Left lung (tissue), 10 donors: ENCODE results near the gene HOXB1. TPM values are rescaled to one million over a fixed set of nuclear protein-coding genes. Genes with fewer than 3 reads are reported as not detected.
A peak's percentile ranks its signal among the peaks of the same experiment; 100 is the strongest.

Experiments used
- ATAC-seq: fragments of 200-7000 bp; cut with Tn5 transposase; one replicate; pipeline ENCODE4 v1.9.1; 2020; ENCODE audit warnings: moderate library complexity
- DNase-seq, 4 donors: peaks; one replicate each; pipeline ENCODE4 v3.0.0-alpha.2; 2013 to 2020
- H3K27ac ChIP-seq, 2 donors: fragments of 200-600 bp; sonication (generic) in 1 of 2; one replicate each; pipeline versions ENCODE4 v1.5.0 to v1.8.0; 2020 to 2021
- H3K27me3 ChIP-seq, 2 donors: fragments of 200-600 bp; sonication (generic) in 1 of 2; one replicate each; pipeline versions ENCODE4 v1.5.0 to v1.8.0; 2020 to 2021
- H3K36me3 ChIP-seq, 2 donors: fragments of 200-600 bp; sonication (generic) in 1 of 2; one replicate each; pipeline versions ENCODE4 v1.5.0 to v1.8.0; 2020 to 2021
- H3K4me1 ChIP-seq, 2 donors: fragments of 200-600 bp; one replicate each; pipeline ENCODE4 v1.8.0; 2021
- H3K4me3 ChIP-seq, 2 donors: fragments of 200-600 bp; sonication (generic) in 1 of 2; one replicate each; pipeline versions ENCODE4 v1.5.0 to v1.8.0; 2020 to 2021; ENCODE audit warnings: mild to moderate bottlenecking in 1 of 2
- H3K9me3 ChIP-seq, 2 donors: fragments of 200-600 bp; sonication (generic) in 1 of 2; one replicate each; pipeline versions ENCODE4 v1.5.0 to v1.8.0; 2020 to 2021
- CTCF ChIP-seq, 2 donors: fragments of 200-600 bp; sonication (generic) in 1 of 2; IDR thresholded peaks; one replicate each; pipeline versions ENCODE4 v1.5.0 to v1.8.0; 2021; ENCODE audit warnings: antibody characterized with exemption in 2 of 2
- intact Hi-C, 2 donors: fragments of 100-400 bp; cut with DNase I; formaldehyde crosslinking; loops; one replicate each; pipeline versions ENCODE4 v1.11.2 to v1.14.2; 2022
- polyA plus RNA-seq, 6 donors: library from polyadenylated mRNA; unstranded; fragments of 120-200 nt; gene quantifications; one replicate each; pipeline ENCODE4 v1.2.1, GENCODE V29; 2013; ENCODE audit not compliant: insufficient read length in 6 of 6
- total RNA-seq, 2 donors: library from RNA; stranded (reverse); fragmentation: NEBNext Ultra II Directional; extraction: Animal tissue kit (Norgen Biotek cat#: 25700); gene quantifications; one replicate each; pipeline ENCODE4 v1.2.1, GENCODE V29; 2021
- donor health status: DM: no; HTN: yes; CAD: no.
- donor health status: DM: no; HTN: no; CAD: no.

Gene HOXB1
- total and polyA plus RNA-seq, 8 donors: 0.09 to 0.39 (median 0.10) TPM; not detected in 3

DNA sequence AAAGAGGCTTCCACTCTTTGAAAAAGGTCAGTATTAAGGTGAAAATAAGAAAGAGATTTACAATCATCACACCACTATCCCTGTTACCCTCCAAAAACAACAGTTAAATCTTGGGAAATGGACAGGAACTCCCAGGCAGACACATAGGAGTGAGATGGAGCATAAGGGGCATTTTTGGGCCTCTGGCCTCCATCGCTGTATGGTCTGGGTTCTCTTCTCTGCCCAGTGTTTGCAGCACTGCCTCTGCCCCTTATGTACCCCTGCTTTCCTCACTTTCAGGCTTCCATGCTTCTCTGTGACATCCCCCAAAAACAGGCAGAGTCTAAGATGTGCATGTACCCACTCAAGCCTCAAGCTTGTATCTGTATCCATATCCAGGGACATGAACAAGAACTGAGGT is 14.7 kb upstream of the HOXB1 start:
- H3K4me1 ChIP-seq: peaks cover 0 to 22% of the 10 kb centered on the region in 2 donors
- H3K4me3 ChIP-seq: no peak overlapping the region
- H3K27ac ChIP-seq: peak overlapping the region; percentile 82 to 89
- intact Hi-C loops: no loop called here
- no peak for DNase-seq
- no peak for ATAC-seq
- H3K27me3 ChIP-seq: peaks cover 31 to 100% of the 10 kb centered on the region in 2 donors
- TF ChIP-seq CTCF (IDR thresholded peaks at IDR 0.05): no peak
- H3K9me3 ChIP-seq: no peaks in the 10 kb centered on the region
- no peaks in the 10 kb centered on the region for H3K36me3 ChIP-seq

GRCh38 chr17:48545022-48545375 is 14.2 kb upstream of the HOXB1 start, which contains the start of gene HOXB2:
TSS of gene HOXB2 (minus strand) at chr17:48545109. CDS start at chr17:48544911, 198 bp downstream.
- intact Hi-C loops: no loop called here
- no peaks in the 10 kb centered on the region for H3K36me3 ChIP-seq
- peaks cover 0 to 22% of the 10 kb centered on the region in 2 donors for H3K4me1 ChIP-seq
- TF ChIP-seq CTCF (IDR thresholded peaks at IDR 0.05): no peak
- H3K9me3 ChIP-seq: no peaks in the 10 kb centered on the region
- H3K27me3 ChIP-seq: peaks cover 29 to 100% of the 10 kb centered on the region in 2 donors
- DNase-seq (no peak), ATAC-seq (no peak)
- H3K4me3 ChIP-seq: peak within 1 kb of the TSS; percentile 51 to 63
- H3K27ac ChIP-seq: peak within 1 kb of the TSS; percentile 82 to 89

DNA sequence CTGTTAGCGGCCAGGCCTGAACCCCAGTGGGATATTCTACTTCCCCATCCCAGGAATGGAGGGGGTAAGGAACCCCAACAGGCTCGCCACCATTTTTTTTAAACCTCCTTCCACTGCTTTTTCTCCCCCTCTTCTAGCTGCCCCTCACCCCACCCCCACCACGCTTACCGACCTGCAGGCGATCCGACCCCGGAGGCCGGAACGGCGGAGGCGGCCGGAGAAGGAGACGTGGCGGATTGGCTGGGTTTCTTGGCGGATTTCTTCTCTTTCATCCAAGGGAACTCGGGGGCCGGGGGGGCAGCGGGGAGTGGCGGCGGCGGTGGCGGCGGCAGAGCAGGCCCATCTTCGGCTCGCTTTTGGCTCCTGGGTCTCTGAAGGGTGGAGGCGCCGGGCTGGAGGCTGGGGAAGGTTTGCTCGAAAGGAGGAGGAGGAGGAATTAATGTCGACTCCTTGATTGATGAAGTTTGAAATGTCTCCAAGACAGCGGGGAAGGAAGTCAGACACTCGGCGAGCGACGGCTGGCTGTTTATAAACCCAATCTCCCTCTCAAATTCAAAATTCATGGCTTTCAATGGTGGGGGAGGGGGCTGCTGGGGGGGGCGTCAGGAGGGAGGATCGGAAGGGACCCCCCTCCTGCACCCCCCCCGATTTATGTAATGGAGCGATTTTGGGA is 13.7 kb upstream of the HOXB1 start:
- H3K27ac ChIP-seq: peak overlapping the region; percentile 82 to 89
- ATAC-seq (peak; percentile 53), DNase-seq (peak; percentile 82 to 93 (median 87))
- no peaks in the 10 kb centered on the region for H3K9me3 ChIP-seq
- peak overlapping the region; percentile 51 to 63 for H3K4me3 ChIP-seq
- no peak for TF ChIP-seq CTCF (IDR thresholded peaks at IDR 0.05)
- peaks cover 0 to 22% of the 10 kb centered on the region in 2 donors for H3K4me1 ChIP-seq
- intact Hi-C loops: no loop called here
- no peaks in the 10 kb centered on the region for H3K36me3 ChIP-seq
- peaks cover 29 to 100% of the 10 kb centered on the region in 2 donors for H3K27me3 ChIP-seq

GRCh38 chr17:48543854-48544348 is 13.1 kb upstream of the HOXB1 start:
- DNase-seq (no peak), ATAC-seq (peak; percentile 11)
- Histone ChIP-seq H3K27me3 (peaks cover 29 to 100% of the 10 kb centered on the region in 2 donors), H3K9me3 (no peaks in the 10 kb centered on the region), H3K4me1 (peaks cover 0 to 22% of the 10 kb centered on the region in 2 donors), H3K4me3 (peak overlapping the region; percentile 51 to 63), H3K36me3 (no peaks in the 10 kb centered on the region), H3K27ac (peak overlapping the region; percentile 82 to 89)
- intact Hi-C loops: no loop called here
- no peak for TF ChIP-seq CTCF (IDR thresholded peaks at IDR 0.05)

DNA sequence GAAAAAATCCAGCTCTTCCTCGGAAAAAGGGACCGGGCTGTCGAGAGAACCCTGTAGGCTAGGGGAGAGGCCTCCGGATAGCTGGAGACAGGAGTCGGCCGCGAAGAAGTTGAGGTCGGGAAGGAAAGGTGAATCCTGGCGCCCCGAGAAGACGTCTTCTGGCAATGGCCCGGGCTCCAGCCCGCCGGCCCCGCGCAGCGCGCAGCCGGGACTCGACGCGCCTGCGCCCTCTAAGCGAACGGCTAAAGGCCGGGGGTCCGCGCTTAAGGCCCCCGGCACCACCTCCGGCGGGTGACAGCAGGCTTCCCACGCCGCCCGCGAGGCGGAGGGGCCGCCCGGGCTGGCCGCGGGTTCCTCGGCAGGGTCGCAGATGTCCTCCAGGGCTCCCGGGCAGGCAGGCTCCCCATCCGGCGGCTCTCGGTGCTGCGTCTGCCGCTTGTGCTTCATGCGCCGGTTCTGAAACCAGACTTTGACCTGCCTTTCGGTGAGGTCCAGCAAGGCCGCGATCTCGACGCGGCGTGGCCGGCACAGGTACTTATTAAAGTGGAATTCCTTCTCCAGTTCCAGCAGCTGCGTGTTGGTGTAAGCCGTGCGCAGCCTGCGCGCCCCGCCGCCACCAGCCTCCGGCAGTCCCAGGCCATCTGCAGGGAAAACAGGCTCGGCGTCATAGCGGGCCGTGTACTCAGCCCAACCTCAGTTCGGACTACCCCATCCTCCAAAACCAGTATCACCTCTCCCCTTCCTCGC is 12.5 kb upstream of the HOXB1 start:
- Histone ChIP-seq H3K4me3 (peak overlapping the region; percentile 51 to 63), H3K4me1 (peaks cover 0 to 22% of the 10 kb centered on the region in 2 donors), H3K27me3 (peaks cover 29 to 100% of the 10 kb centered on the region in 2 donors), H3K36me3 (no peaks in the 10 kb centered on the region), H3K9me3 (no peaks in the 10 kb centered on the region), H3K27ac (peak overlapping the region; percentile 82 to 89)
- TF ChIP-seq CTCF (IDR thresholded peaks at IDR 0.05): no peak
- DNase-seq (peak in 2 of 4 donors; percentile 31 to 74), ATAC-seq (peak; percentile 20)
- intact Hi-C loops: no loop called here
